H9 (cell line): ENCODE measurements around the gene LXN. TPM values are rescaled to one million over a fixed set of nuclear protein-coding genes. Genes with fewer than 3 reads are reported as not detected.

Experiments used
- DNase-seq: peaks from one replicate; pipeline ENCODE4 v3.0.0-alpha.2; 2017
- H2AFZ ChIP-seq: one replicate; pipeline ENCODE4 v1.6.1; 2013; ENCODE audit warnings: mild to moderate bottlenecking, low read length, control low read depth, moderate library complexity
- H2AK5ac ChIP-seq: 2 replicates; pipeline ENCODE4 v1.6.1; 2013; ENCODE audit warnings: low read length, control low read depth, mixed read lengths; ENCODE audit not compliant: insufficient read length
- H2BK120ac ChIP-seq: one replicate; pipeline ENCODE4 v1.6.1; 2013; ENCODE audit warnings: low read depth, mild to moderate bottlenecking, low read length, control low read depth, inconsistent platforms; ENCODE audit not compliant: poor library complexity, severe bottlenecking
- H2BK12ac ChIP-seq: 2 replicates; pipeline ENCODE4 v1.6.1; 2013; ENCODE audit warnings: low read length, control low read depth, mixed read lengths, low read depth; ENCODE audit not compliant: insufficient read length
- H2BK15ac ChIP-seq: 2 replicates; pipeline ENCODE4 v1.6.1; 2013; ENCODE audit warnings: low read depth, low read length, control low read depth
- H2BK20ac ChIP-seq: one replicate; pipeline ENCODE4 v1.6.1; 2013; ENCODE audit warnings: low read depth, mild to moderate bottlenecking, low read length, control low read depth, inconsistent platforms; ENCODE audit not compliant: poor library complexity, severe bottlenecking
- H2BK5ac ChIP-seq: 2 replicates; pipeline ENCODE4 v1.6.1; 2013; ENCODE audit warnings: low read length, control low read depth, mixed read lengths; ENCODE audit not compliant: insufficient read length
- H3K14ac ChIP-seq: 2 replicates; pipeline ENCODE4 v1.6.1; 2013; ENCODE audit warnings: low read length, control low read depth; ENCODE audit not compliant: insufficient read depth
- H3K18ac ChIP-seq: 2 replicates; pipeline ENCODE4 v1.6.1; 2013; ENCODE audit warnings: low read depth, mild to moderate bottlenecking, mixed read lengths, low read length, control low read depth; ENCODE audit not compliant: insufficient read length
- H3K23ac ChIP-seq: 2 replicates; pipeline ENCODE4 v1.6.1; 2013; ENCODE audit warnings: low read length, control low read depth, mixed read lengths, low read depth; ENCODE audit not compliant: insufficient read length
- H3K23me2 ChIP-seq: 2 replicates; pipeline ENCODE4 v1.6.1; 2013; ENCODE audit warnings: low read depth, mild to moderate bottlenecking, mixed read lengths, low read length, control low read depth; ENCODE audit not compliant: insufficient read length, poor library complexity, severe bottlenecking
- H3K27ac ChIP-seq: 2 replicates; pipeline ENCODE4 v1.5.1; 2013; ENCODE audit warnings: low read length, control low read depth, mixed read lengths, low read depth; ENCODE audit not compliant: insufficient read length
- H3K27me3 ChIP-seq: 2 replicates; pipeline ENCODE4 v1.6.1; 2013; ENCODE audit warnings: low read length, control low read depth, inconsistent platforms; ENCODE audit not compliant: insufficient read depth
- H3K4ac ChIP-seq: 2 replicates; pipeline ENCODE4 v1.6.1; 2013; ENCODE audit warnings: low read depth, mild to moderate bottlenecking, control low read depth, inconsistent platforms, low read length, moderate library complexity
- H3K4me1 ChIP-seq: 2 replicates; pipeline ENCODE4 v1.6.1; 2013; ENCODE audit warnings: low read length, control low read depth, inconsistent platforms; ENCODE audit not compliant: insufficient read depth
- H3K4me2 ChIP-seq: 2 replicates; pipeline ENCODE4 v1.6.1; 2013; ENCODE audit warnings: low read length, control low read depth, mixed read lengths; ENCODE audit not compliant: insufficient read length, insufficient read depth
- H3K56ac ChIP-seq: 2 replicates; pipeline ENCODE4 v1.6.1; 2013; ENCODE audit warnings: low read depth, mild to moderate bottlenecking, mixed read lengths, low read length, control low read depth; ENCODE audit not compliant: insufficient read length
- H3K79me1 ChIP-seq: 2 replicates; pipeline ENCODE4 v1.6.1; 2013; ENCODE audit warnings: low read depth, mild to moderate bottlenecking, moderate library complexity, low read length, control low read depth, inconsistent platforms; ENCODE audit not compliant: insufficient read depth, poor library complexity, severe bottlenecking
- H3K79me2 ChIP-seq: 2 replicates; pipeline ENCODE4 v1.6.1; 2013; ENCODE audit warnings: low read length, control low read depth, inconsistent platforms; ENCODE audit not compliant: insufficient read depth
- H3K9ac ChIP-seq: 2 replicates; pipeline ENCODE4 v1.6.1; 2013; ENCODE audit warnings: low read length, control low read depth, mixed read lengths; ENCODE audit not compliant: insufficient read length; ENCODE audit errors: extremely low read depth
- H3K9me3 ChIP-seq: one replicate; pipeline ENCODE4 v1.6.1; 2013; ENCODE audit warnings: low read depth, low read length, inconsistent platforms; ENCODE audit not compliant: control insufficient read depth
- H3T11ph ChIP-seq: one replicate; pipeline ENCODE4 v1.6.1; 2013; ENCODE audit warnings: mild to moderate bottlenecking, low read length, control low read depth, inconsistent platforms
- H4K20me1 ChIP-seq: one replicate; pipeline ENCODE4 v1.6.1; 2013; ENCODE audit not compliant: control insufficient read depth, insufficient read length, insufficient read depth
- H4K5ac ChIP-seq: 2 replicates; pipeline ENCODE4 v1.6.1; 2013; ENCODE audit warnings: low read depth, mild to moderate bottlenecking, mixed read lengths, low read length, control low read depth; ENCODE audit not compliant: insufficient read length
- H4K8ac ChIP-seq: replicated peaks from 2 replicates; pipeline ENCODE4 v1.6.1; 2013; ENCODE audit warnings: low read length, control low read depth, mixed read lengths, low read depth; ENCODE audit not compliant: insufficient read length
- H4K91ac ChIP-seq: 2 replicates; pipeline ENCODE4 v1.6.1; 2013; ENCODE audit warnings: low read depth, mild to moderate bottlenecking, moderate library complexity, mixed read lengths, low read length, control low read depth; ENCODE audit not compliant: insufficient read length
- H3K27ac Mint-ChIP-seq, 3 experiments: 2 replicates in 2 of 3; 3 replicates in 1 of 3; pipeline ENCODE4 v1.8.0; 2020 to 2021; ENCODE audit warnings: mixed read lengths in 3 of 3, mild to moderate bottlenecking in 1 of 3, moderate library complexity in 1 of 3
- H3K27me3 Mint-ChIP-seq: 2 replicates; pipeline ENCODE4 v1.8.0; 2021; ENCODE audit warnings: low read depth, mild to moderate bottlenecking, moderate library complexity, mixed read lengths
- H3K36me3 Mint-ChIP-seq, 3 experiments: 2 replicates in 2 of 3; 3 replicates in 1 of 3; pipeline ENCODE4 v1.8.0; 2020 to 2021; ENCODE audit warnings: low read depth in 3 of 3, mixed read lengths in 3 of 3; ENCODE audit not compliant: insufficient read depth in 1 of 3
- H3K4me1 Mint-ChIP-seq, 2 experiments: 2 replicates each; pipeline ENCODE4 v1.8.0; 2020; ENCODE audit warnings: mixed read lengths in 2 of 2
- H3K4me3 Mint-ChIP-seq, 2 experiments: 2 replicates in 1 of 2; 3 replicates in 1 of 2; pipeline ENCODE4 v1.8.0; 2020 to 2021; ENCODE audit warnings: mild to moderate bottlenecking in 2 of 2, mixed read lengths in 2 of 2, moderate library complexity in 1 of 2
- H3K9me3 Mint-ChIP-seq, 2 experiments: 2 replicates in 1 of 2; 3 replicates in 1 of 2; pipeline ENCODE4 v1.8.0; 2020; ENCODE audit warnings: mild to moderate bottlenecking in 2 of 2, mixed read lengths in 2 of 2, moderate library complexity in 1 of 2
- WGBS: extraction: QIAGEN DNeasy Blood & Tissue Kit; methylation state at CpG from one replicate; pipeline ENCODE4 v1.1.7; 2013; ENCODE audit warnings: missing lambda C conversion rate, low lambda C conversion rate, mixed read lengths; ENCODE audit not compliant: insufficient read length; ENCODE audit errors: extremely low coverage; 5-methylcytosine and 5-hydroxymethylcytosine counted together
- total RNA-seq: library from RNA; stranded (reverse); gene quantifications from 2 replicates; pipeline ENCODE4 v1.2.1, GENCODE V29; 2021
- TF ChIP-seq, protein P1 (sequence below): fragments of 200-600 bp; sonication (generic); conservative IDR thresholded peaks from 3 replicates; pipeline ENCODE4 v1.8.0; 2021; ENCODE audit warnings: antibody characterized with exemption, mild to moderate bottlenecking

Gene LXN
- total RNA-seq, 1 experiment from 2014 or later: 6.7 TPM

DNA sequence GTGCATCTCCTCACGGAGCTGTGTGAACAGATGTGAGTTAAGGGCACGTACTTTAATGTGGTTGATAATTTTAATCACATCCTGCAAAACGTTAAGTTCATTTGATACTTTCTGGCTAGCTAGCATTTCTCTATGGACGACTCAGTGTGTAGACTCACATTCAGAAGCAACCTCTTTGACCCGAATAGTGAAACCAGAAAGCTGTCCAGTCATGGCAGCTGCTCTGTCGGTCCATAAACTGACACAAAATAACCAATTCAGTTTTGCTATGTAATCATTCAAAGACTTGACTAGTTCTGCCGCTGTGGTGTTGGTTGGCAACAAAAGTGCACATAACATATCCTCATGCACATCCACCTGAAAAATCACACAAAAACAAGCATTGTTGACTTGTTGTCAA lies 31.8 kb downstream of the LXN start:
- no peak overlapping the region for H3K23ac ChIP-seq
- no peak overlapping the region for H3T11ph ChIP-seq
- H2BK5ac ChIP-seq: no peak overlapping the region
- no peak overlapping the region for H3K4ac ChIP-seq
- WGBS: no CpG with 5 or more reads among the region's 7 CpGs
- no peak overlapping the region for H3K9ac ChIP-seq
- no peak overlapping the region for H2BK15ac ChIP-seq
- H2AFZ ChIP-seq: no peak overlapping the region
- H3K9me3 ChIP-seq: no peaks in the 10 kb centered on the region
- no peak overlapping the region for H3K18ac ChIP-seq
- H3K36me3 Mint-ChIP-seq: peaks cover 0 to 4% (median 0%) of the 10 kb centered on the region in 3 experiments; a peak in 1 of 7 replicates
- no peak overlapping the region for H3K56ac ChIP-seq
- no peak overlapping the region for H2AK5ac ChIP-seq
- H3K14ac ChIP-seq: no peak overlapping the region
- no peak overlapping the region for H2BK20ac ChIP-seq
- H3K4me3 Mint-ChIP-seq: no peak overlapping the region
- H4K20me1 ChIP-seq: no peaks in the 10 kb centered on the region
- H3K4me2 ChIP-seq: no peak overlapping the region
- H2BK12ac ChIP-seq: no peak overlapping the region
- no peak overlapping the region for H3K27ac Mint-ChIP-seq
- no peak for DNase-seq
- H3K9me3 Mint-ChIP-seq: peaks cover 0 to 5% of the 10 kb centered on the region in 2 experiments; a peak in 1 of 5 replicates
- no peaks in the 10 kb centered on the region for H3K23me2 ChIP-seq
- no peak overlapping the region for H2BK120ac ChIP-seq
- no peak overlapping the region for H3K27ac ChIP-seq
- H3K27me3 ChIP-seq: no peaks in the 10 kb centered on the region
- no peaks in the 10 kb centered on the region for H3K4me1 ChIP-seq
- no peaks in the 10 kb centered on the region for H3K79me1 ChIP-seq
- H3K4me1 Mint-ChIP-seq: peaks cover 4 to 10% of the 10 kb centered on the region in 2 experiments; a peak in 3 of 4 replicates
- no peak overlapping the region for H4K91ac ChIP-seq
- H3K79me2 ChIP-seq: 0 out of 2 replicates have a peak, but pooled peaks cover 3% of the 10 kb centered on the region
- H4K8ac ChIP-seq: no peak overlapping the region
- H4K5ac ChIP-seq: no peak overlapping the region
- H3K27me3 Mint-ChIP-seq: no peaks in the 10 kb centered on the region
- TF ChIP-seq, protein P1, sequence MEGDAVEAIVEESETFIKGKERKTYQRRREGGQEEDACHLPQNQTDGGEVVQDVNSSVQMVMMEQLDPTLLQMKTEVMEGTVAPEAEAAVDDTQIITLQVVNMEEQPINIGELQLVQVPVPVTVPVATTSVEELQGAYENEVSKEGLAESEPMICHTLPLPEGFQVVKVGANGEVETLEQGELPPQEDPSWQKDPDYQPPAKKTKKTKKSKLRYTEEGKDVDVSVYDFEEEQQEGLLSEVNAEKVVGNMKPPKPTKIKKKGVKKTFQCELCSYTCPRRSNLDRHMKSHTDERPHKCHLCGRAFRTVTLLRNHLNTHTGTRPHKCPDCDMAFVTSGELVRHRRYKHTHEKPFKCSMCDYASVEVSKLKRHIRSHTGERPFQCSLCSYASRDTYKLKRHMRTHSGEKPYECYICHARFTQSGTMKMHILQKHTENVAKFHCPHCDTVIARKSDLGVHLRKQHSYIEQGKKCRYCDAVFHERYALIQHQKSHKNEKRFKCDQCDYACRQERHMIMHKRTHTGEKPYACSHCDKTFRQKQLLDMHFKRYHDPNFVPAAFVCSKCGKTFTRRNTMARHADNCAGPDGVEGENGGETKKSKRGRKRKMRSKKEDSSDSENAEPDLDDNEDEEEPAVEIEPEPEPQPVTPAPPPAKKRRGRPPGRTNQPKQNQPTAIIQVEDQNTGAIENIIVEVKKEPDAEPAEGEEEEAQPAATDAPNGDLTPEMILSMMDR: no peak
